Loucy (cell line): ENCODE data around the gene PDE4A.

ENCODE experiments used
- EZH2phosphoT487 ChIP-seq: fragments of 200-600 bp; IDR thresholded peaks from 2 replicates; pipeline ENCODE4 v1.6.1; 2018; ENCODE audit warnings: antibody characterized with exemption, mild to moderate bottlenecking, moderate library complexity, borderline replicate concordance
- TF ChIP-seq, protein P1 (sequence below): fragments of 200-600 bp; sonication (generic); conservative IDR thresholded peaks from 2 replicates; pipeline ENCODE4 v1.5.1; 2014; ENCODE audit warnings: mild to moderate bottlenecking, antibody characterized with exemption, low read length

DNA sequence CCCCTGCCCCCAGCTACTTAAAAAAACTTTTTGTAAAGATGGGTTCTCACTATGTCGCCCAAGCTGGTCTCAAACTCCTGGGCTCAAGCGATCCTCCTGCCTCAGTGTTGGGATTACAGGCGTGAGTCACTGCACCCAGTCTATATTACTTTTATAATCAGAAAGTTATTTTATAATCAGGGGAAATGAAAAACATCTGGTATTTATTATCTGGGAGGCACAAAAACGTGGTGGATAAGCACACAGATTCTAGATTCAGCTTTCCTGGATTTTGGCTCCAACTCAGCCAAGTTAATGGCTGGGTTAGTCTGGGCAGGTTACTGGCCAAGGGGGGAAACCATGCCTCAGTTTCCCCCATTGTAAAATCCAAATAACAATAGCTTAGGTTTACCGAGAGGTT lies 58.1 kb downstream of the PDE4A start:
- TF ChIP-seq, protein P1, sequence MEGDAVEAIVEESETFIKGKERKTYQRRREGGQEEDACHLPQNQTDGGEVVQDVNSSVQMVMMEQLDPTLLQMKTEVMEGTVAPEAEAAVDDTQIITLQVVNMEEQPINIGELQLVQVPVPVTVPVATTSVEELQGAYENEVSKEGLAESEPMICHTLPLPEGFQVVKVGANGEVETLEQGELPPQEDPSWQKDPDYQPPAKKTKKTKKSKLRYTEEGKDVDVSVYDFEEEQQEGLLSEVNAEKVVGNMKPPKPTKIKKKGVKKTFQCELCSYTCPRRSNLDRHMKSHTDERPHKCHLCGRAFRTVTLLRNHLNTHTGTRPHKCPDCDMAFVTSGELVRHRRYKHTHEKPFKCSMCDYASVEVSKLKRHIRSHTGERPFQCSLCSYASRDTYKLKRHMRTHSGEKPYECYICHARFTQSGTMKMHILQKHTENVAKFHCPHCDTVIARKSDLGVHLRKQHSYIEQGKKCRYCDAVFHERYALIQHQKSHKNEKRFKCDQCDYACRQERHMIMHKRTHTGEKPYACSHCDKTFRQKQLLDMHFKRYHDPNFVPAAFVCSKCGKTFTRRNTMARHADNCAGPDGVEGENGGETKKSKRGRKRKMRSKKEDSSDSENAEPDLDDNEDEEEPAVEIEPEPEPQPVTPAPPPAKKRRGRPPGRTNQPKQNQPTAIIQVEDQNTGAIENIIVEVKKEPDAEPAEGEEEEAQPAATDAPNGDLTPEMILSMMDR, result no peak
- TF ChIP-seq EZH2phosphoT487, result no peak
